ENCODE results near the gene TGFB1. TPM values are rescaled to one million over a fixed set of nuclear protein-coding genes. Genes with fewer than 3 reads are reported as not detected.

Gene TGFB1
- total RNA-seq, 1 experiment from 2014 or later, result 30.1 TPM

DNA sequence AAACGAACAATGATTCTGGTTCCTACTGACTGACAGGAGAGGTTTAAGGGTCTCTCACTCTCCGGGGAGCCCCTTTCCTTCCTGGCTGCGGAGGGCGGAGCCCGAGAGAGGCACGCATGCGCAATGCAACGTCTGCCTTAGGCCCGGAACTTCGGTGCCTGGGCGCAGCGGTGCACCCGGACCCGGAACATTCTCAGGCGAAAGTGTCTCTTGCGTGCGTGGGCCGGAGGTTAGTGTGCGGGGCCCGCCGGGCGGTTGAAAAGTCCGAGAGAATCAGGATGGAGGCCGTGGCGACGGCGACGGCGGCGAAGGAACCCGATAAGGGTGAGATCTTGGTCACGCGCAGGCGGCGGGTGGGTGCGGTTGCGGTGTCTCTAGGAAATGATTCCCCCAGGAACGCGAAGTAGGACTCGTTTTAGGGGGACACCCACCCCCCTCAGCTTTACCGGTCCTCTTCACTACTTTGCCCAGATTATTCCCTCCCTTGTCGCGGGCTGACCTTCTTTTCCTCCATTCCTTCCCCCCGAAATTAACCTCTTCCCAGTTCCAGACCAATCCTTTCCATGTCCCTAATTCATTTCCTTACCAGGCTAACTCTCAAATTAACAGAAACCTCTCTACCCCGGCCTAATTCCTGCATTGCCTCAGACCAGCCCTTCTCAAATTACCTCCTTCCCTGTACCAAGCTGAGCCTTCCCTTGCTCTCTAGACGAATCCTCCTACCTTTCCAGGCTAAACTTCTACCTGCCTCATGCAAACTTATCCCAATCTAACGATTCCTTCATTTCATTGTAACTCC lies 43.5 kb downstream of the TGFB1 start, which contains the start of gene CCDC97:
TSS of gene CCDC97 (plus strand) at position 140 of the 799 bp plus-strand sequence. CDS start at position 279, 139 bp downstream.
- H2BK12ac ChIP-seq (ENCODE audit: insufficient read length, low read depth, low read length), result no peak within 1 kb of the TSS
- H3K27me3 ChIP-seq (ENCODE audit: insufficient read depth, low read length), result no peaks in the 10 kb centered on the region
- no peaks in the 10 kb centered on the region for H3K79me2 ChIP-seq (ENCODE audit: insufficient read depth, low read length)
- H4K5ac ChIP-seq (ENCODE audit: insufficient read length, low read depth, low read length), result no peak within 1 kb of the TSS
- no peak within 1 kb of the TSS for H2BK15ac ChIP-seq (ENCODE audit: low read depth, low read length)
- H4K8ac ChIP-seq (replicated peaks; ENCODE audit: insufficient read length, low read depth, low read length), result no peak within 1 kb of the TSS
- no peaks in the 10 kb centered on the region for H3K9me3 ChIP-seq (ENCODE audit: control insufficient read depth, low read depth, low read length)
- H2BK120ac ChIP-seq (ENCODE audit: low read depth, low read length, poor library complexity, severe bottlenecking), result no peak within 1 kb of the TSS
- DNase-seq, result peak; percentile 89
- no peak within 1 kb of the TSS for H4K91ac ChIP-seq (ENCODE audit: insufficient read length, low read depth, low read length)
- peak within 1 kb of the TSS; percentile 81 for H3K9ac ChIP-seq (ENCODE audit: extremely low read depth, insufficient read length, low read length)
- no peak within 1 kb of the TSS for H2AK5ac ChIP-seq (ENCODE audit: insufficient read length, low read length)
- H3K27ac ChIP-seq (ENCODE audit: insufficient read length, low read depth, low read length), result no peak within 1 kb of the TSS
- peaks cover 12% of the 10 kb centered on the region for H3K23me2 ChIP-seq (ENCODE audit: insufficient read length, low read depth, low read length, poor library complexity, severe bottlenecking)
- no peaks in the 10 kb centered on the region for H3K79me1 ChIP-seq (ENCODE audit: insufficient read depth, low read depth, low read length, poor library complexity, severe bottlenecking)
- H3K4me3 Mint-ChIP-seq, result peak within 1 kb of the TSS; percentile 92 to 98
- H2BK20ac ChIP-seq (ENCODE audit: low read depth, low read length, poor library complexity, severe bottlenecking), result no peak within 1 kb of the TSS
- peaks cover 0 to 3% of the 10 kb centered on the region in 2 experiments; a peak in 1 of 5 replicates for H3K9me3 Mint-ChIP-seq
- H3K56ac ChIP-seq (ENCODE audit: insufficient read length, low read depth, low read length), result no peak within 1 kb of the TSS
- peaks cover 2% of the 10 kb centered on the region for H4K20me1 ChIP-seq (ENCODE audit: control insufficient read depth, insufficient read depth, insufficient read length)
- peaks cover 24 to 54% (median 53%) of the 10 kb centered on the region in 3 experiments; a peak in 6 of 7 replicates for H3K36me3 Mint-ChIP-seq (ENCODE audit: insufficient read depth in 1 of 3, low read depth in 3 of 3)
- WGBS (ENCODE audit: extremely low coverage, insufficient read length, low lambda C conversion rate), result no CpG with 5 or more reads among the region's 47 CpGs
- peak within 1 kb of the TSS; percentile 92 for H3K4me2 ChIP-seq (ENCODE audit: insufficient read depth, insufficient read length, low read length)
- H3T11ph ChIP-seq (ENCODE audit: low read length), result no peak within 1 kb of the TSS
- H3K14ac ChIP-seq (ENCODE audit: insufficient read depth, low read length), result peak within 1 kb of the TSS; percentile 94
- peak within 1 kb of the TSS; percentile 98 to 100 (median 100) for H3K27ac Mint-ChIP-seq
- H3K27me3 Mint-ChIP-seq (ENCODE audit: low read depth), result peaks cover 1% of the 10 kb centered on the region; the same call in 1 of the 2 replicates
- no peak within 1 kb of the TSS for H3K4ac ChIP-seq (ENCODE audit: low read depth, low read length)
- H3K4me1 Mint-ChIP-seq, result peaks cover 20 to 33% of the 10 kb centered on the region in 2 experiments
- TF ChIP-seq, protein P1, sequence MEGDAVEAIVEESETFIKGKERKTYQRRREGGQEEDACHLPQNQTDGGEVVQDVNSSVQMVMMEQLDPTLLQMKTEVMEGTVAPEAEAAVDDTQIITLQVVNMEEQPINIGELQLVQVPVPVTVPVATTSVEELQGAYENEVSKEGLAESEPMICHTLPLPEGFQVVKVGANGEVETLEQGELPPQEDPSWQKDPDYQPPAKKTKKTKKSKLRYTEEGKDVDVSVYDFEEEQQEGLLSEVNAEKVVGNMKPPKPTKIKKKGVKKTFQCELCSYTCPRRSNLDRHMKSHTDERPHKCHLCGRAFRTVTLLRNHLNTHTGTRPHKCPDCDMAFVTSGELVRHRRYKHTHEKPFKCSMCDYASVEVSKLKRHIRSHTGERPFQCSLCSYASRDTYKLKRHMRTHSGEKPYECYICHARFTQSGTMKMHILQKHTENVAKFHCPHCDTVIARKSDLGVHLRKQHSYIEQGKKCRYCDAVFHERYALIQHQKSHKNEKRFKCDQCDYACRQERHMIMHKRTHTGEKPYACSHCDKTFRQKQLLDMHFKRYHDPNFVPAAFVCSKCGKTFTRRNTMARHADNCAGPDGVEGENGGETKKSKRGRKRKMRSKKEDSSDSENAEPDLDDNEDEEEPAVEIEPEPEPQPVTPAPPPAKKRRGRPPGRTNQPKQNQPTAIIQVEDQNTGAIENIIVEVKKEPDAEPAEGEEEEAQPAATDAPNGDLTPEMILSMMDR (conservative IDR thresholded peaks at IDR 0.05), result no peak
- no peak within 1 kb of the TSS for H2BK5ac ChIP-seq (ENCODE audit: insufficient read length, low read length)
- peak within 1 kb of the TSS; percentile 80 for H2AFZ ChIP-seq (ENCODE audit: low read length)
- H3K4me1 ChIP-seq (ENCODE audit: insufficient read depth, low read length), result no peaks in the 10 kb centered on the region
- no peak within 1 kb of the TSS for H3K23ac ChIP-seq (ENCODE audit: insufficient read length, low read depth, low read length)
- peak within 1 kb of the TSS; percentile 83 for H3K18ac ChIP-seq (ENCODE audit: insufficient read length, low read depth, low read length)

Data from H9 (cell line).